HG02571 (cell line): ENCODE results near the gene CACNB3.

Source experiments
- ATAC-seq: cut with Tn5 transposase; IDR thresholded peaks from one replicate; pipeline ENCODE4 v1.9.1; 2021; ENCODE audit warnings: mild to moderate bottlenecking, moderate library complexity; ENCODE audit not compliant: unreplicated experiment

Gene CACNB3

GRCh38 chr12:48817873-48818830 lies at the start of gene CACNB3:
Gene CACNB3 (plus strand): TSS chr12:48818496. CDS start chr12:48818930, 434 bp downstream.
- ATAC-seq = peak; percentile 33

- ATAC-seq = no peak
Observed at GRCh38 chr12:48768736-48769135, 49.6 kb upstream of the CACNB3 start.

DNA sequence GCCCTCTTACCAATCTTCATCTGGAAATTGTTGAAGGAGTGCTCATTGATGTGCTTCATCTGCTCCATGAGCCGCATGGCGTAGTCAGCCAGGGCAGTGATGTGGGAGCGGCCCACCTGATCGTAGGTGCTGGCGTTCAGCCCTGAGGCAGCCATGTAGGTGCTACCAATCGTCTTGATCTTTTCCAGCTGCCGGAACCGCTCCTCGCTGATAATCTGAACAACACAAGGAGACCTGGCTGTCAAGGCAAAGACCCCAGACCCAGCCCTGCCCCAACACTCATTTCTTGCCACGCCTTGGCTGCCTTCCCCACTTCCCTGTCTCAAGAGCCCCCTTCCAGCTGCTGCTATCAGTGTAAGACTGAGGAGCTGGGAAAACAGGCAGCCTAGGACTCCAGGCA lies 47.5 kb upstream of the CACNB3 start:
- ATAC-seq = no peak

DNA sequence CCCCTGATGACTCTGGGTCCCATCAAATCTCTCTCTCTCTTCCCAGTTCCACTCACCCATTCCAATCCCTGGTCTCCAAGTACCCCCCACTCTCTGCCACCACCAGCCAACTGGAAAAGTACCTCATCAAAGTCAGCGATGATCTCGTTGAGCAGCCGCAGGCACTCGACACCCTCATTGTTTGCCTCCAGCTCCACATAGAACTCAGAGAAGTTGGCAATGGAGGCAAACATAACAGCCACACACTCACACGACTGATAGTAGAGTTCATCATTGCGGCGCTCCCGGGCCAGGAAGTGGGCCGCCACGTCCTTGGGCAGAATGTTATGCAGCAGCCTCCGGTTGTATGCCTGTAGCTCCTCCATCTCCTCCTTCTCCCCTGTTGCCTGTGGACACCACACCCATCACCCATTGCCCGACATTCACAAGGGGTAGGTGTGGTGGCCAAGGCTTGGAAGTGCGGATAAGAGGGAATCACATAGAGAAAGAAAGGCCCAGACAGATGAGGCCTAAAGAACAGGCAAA lies 46.6 kb upstream of the CACNB3 start:
- ATAC-seq = no peak

DNA sequence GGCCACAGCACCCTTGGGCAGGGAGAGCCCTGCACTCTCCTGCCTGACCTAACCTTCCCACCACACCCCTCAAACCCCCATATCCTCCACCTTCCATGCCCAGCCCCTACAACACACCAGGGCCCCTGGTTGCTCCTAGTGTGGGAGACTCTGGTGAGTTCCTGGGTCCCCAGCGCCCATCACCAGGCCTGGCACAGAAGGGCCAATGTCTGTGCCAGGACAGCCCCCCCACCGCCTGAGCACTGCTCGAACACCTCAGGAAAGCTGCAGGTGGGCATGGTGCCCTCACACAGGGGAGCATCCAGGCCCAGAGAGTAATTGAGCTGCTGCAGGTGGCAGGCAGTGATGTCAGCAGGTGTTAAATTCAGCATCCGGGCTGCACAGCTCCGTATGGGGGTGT lies 44.6 kb upstream of the CACNB3 start:
- ATAC-seq = no peak

- ATAC-seq = no peak
Observed at GRCh38 chr12:48774516-48774915, 43.8 kb upstream of the CACNB3 start.

DNA sequence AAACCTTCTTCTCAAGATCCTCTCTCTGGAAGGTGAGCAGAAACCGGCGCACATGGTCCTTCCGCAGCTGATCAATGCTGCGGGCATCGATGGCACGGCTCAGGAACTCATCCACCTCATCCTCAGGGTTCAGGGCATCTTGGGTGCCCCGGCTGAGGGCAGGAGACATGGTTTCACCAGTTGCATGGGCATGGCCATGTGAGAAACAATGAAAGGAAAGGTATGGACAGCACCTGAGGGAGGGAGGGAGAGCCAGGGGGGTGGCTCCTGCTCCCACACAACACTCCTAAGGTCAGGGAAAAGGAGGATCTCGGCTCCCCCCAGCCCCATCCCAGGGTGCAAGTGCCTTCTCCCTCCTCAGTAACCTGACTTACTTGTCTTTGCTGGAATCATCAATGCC lies 43.0 kb upstream of the CACNB3 start:
- ATAC-seq = no peak

DNA sequence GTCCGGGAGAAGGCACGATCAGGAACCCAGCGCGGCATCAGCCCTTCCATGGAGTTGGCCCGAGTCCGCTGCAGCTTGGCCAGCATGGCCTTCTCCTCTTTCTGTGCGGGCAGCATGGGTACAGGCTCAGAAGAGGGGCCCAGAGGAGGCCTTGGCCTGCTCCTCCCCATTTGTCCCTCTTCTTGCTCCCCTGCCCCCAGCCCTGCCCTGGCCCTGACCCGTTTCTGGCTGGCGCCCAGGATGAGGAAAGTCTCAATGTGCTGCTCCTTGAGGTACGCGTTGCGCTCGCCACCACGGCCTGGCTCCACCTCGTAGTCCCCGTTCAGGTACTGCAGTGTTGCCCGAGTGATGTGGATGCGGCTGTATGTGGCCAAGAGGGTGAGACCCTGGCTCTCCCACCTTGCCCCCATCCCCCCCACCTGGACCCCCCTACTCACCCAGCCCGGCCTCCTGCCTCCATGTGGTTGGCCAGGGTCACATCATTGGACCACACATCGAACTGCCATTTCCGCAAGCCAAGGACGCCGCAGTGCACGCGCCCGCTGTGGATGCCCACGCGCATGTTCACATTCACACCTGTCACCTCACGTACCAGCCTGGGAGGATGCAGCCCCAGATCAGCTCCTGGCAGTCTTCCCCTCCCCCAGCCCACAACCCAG lies 42.2 kb upstream of the CACNB3 start:
- no peak for ATAC-seq

DNA sequence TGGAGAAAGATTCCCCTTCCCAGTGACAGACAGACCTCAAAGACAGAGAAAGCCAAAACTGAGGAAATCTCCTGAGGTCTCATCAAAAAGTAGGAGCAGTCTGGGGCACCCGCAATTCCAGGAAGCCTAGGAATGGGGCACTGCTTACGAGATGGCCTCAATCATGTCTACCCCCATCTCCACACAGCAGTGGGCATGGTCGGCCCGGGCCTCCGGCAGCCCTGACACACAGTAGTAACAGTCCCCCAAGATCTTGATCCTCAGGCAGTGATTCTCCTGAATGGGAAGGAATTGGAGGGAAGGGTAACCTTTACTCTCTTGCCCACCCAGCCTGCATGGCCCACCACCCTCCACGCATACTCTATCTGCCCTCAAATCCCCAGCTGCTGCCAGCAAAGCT lies 41.3 kb upstream of the CACNB3 start:
- no peak for ATAC-seq

GRCh38 chr12:48777501-48778400 lies 40.5 kb upstream of the CACNB3 start:
- ATAC-seq = no peak

DNA sequence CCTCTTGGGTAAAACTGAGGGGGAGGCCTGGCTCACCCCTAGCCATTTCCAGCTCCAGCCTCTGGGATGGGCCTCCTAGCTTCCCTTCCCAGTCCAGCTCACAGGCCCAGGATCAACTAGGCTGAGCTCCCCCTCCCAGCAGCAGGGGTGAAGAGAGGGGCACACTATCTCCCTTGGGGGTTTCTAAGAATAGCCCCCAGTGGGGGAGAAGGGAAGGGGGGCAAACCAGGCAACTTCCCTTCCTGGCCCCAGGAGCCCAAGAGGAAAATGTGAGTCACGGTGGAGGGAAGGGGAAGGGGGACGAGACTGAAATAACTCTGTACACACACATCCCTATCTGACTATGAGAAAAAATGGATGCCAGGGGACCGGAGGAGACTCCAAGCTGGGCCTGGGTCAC lies 38.4 kb upstream of the CACNB3 start:
- ATAC-seq = no peak

DNA sequence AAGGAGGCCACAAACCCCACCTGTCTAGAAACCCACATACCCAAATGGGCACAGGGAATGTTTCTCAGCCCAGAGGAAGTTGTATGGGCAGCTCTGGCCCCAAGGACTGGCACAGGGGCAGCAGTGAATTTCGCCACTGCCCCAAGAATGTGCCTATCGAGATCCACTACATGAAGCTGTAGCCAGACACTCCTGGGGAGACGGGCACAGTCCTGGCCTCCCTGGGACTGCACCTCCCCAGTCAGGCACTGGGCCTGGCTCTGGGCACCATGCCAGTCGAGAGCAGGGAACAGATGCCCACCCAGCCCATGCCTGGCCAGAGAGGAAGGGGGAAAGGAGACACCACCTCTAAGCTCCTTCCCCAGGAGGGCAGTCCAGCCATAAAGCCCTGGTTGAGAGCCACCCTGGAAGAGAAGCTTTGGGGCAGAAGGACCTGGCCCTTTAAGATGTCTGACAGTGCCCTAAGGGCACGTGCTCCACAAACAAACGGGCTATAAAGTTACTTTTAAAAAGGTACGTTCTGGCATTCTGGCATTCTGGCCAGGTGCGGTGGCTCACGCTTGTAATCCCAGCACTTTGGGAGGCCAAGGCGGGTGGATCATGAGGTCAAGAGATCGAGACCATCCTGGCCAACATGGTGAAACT lies 37.8 kb upstream of the CACNB3 start:
- ATAC-seq = no peak

DNA sequence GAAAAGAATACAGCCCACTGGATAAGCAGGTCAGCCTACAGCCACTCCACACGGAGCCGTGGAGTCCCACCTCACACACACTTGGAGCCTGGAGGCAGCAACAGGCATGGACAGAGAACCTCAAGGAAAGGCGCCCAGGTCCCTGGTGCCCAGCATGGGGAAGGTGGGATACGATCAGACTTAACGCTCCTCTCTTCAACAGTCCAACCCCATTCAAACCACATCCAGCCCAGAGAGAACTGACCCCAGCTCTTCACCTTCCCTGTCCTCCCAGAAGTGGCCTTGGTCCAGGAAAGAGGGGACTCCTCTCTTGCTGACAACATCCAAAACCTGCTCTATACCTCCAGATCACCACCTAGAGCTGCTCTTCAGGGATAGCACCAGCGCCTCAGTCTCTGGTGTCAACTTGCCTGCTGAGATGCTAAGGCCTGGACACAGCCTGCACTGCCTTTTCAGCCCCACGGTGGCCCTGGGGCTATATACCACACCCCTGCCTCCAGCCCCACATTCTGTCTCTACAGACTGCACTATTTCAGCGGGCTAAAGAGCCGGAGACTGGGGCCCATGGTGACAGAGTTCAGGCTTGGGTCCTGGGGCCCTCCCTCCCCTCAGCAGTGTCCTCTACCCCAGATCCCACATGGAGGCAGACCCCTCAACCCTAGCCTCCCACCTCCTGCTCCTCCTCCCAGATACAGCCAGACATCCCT lies 36.4 kb upstream of the CACNB3 start:
- no peak for ATAC-seq

- ATAC-seq = no peak
Observed at GRCh38 chr12:48782457-48783395, 35.6 kb upstream of the CACNB3 start.

GRCh38 chr12:48783432-48783831 lies 34.9 kb upstream of the CACNB3 start:
- no peak for ATAC-seq

DNA sequence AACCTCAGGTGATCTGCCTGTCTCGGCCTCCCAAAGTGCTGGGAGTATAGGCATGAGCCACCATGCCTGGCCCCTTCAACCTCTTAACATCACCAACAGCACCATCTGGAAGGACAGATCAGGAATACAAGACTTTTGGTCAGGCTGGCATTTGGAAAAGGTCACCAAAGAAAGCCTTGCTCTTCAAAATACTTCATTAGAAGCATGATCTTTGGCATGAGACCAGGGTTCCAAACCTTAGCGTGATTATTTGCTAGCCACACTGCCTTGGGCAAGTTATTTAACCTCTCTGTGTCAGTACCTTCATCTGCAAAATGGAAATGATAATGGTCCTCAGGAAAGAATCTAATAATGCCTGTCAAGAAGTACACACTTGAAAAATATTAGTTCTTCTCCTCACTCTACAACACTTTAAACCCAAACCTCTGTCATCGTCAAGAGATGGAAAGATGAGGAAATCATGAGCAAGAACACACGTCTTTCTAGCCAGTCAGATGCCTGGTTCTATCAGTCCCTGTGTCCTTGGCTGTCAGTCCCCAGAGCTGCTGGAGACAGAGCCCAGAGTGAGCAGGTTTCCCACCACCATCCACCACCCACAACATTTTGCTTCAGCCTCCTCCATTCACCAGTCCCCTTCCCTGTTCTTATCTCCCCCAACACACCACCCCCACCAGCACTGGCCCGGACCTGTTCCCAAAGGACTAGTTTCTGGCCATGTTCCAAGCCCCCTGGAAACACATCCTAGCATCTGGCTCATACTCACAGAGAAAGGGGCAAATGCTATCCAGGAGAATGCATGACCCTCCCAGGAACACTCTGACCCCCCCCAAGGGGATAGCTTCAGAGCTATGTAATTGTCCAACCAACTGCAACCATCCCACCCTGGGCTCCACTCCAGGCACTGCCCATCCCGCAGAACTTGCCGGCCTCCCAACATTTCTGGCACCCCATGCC lies 31.4 kb upstream of the CACNB3 start:
- ATAC-seq = no peak

DNA sequence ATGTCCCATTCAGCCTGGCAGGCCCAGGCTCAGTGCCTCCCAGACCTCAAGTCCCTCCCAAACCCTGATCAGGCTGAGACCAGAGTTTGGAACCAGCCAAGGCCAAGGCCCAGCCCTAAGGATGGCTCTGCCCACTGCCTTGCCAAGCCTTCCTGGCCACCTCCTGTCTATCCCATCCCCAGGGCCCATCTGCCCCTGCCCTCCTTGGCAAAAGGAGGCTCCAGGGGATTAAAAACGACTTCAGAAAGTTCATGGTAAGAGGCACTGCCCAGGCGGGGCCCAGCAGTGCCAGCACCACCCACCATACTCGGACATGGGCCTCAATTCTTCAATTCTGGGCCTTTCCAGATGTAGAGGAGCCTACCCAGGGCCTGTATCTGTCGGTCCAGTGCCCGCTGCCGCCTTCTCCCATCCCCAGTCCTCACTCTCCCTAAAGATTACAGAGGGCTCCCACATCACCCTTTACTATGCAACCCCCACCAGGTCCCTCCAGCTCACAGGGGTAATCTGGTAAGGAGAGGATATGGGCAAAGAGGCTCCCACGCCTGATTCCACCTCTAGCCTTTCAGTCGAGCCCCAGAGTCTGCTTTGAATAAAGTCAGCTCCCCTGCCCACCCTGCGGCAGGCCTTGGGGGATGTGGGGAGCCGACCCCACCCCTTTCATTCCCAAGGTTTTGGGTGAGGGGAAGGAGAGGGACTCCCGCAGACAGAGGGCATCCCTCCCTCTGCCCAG lies 30.3 kb upstream of the CACNB3 start:
- no peak for ATAC-seq
